Esophagus squamous epithelium (tissue), 5 donors: ENCODE results near the gene RGMA. TPM values are rescaled to one million over a fixed set of nuclear protein-coding genes. Genes with fewer than 3 reads are reported as not detected.

Experiments used
- DNase-seq: peaks from one replicate; lab custom pipeline; 2025; lab: John Stamatoyannopoulos, UW
- H3K27ac ChIP-seq, 4 donors: fragments of 200-600 bp; sonication (generic); one replicate each; pipeline ENCODE4 v1.5.1; 2016 to 2019; ENCODE audit warnings: mild to moderate bottlenecking in 1 of 4
- H3K27me3 ChIP-seq, 4 donors: fragments of 200-600 bp; sonication (generic); 1 replicate in 3 of 4; 2 replicates in 1 of 4; pipeline versions ENCODE4 v1.5.1 to v1.6.0; 2017 to 2021; ENCODE audit warnings: antibody characterized with exemption in 1 of 4
- H3K36me3 ChIP-seq, 3 donors: fragments of 200-600 bp; sonication (generic); one replicate each; pipeline ENCODE4 v1.5.1; 2016 to 2019
- H3K4me1 ChIP-seq, 3 donors: fragments of 200-600 bp; sonication (generic); one replicate each; pipeline ENCODE4 v1.5.1; 2017 to 2019
- H3K4me3 ChIP-seq, 4 donors: fragments of 200-600 bp; sonication (generic); 1 replicate in 3 of 4; 2 replicates in 1 of 4; pipeline ENCODE4 v1.5.1; 2016 to 2019; ENCODE audit warnings: mild to moderate bottlenecking in 2 of 4, moderate library complexity in 1 of 4
- H3K9me3 ChIP-seq, 3 donors: fragments of 200-600 bp; sonication (generic); one replicate each; pipeline ENCODE4 v1.5.1; 2016 to 2019
- CTCF ChIP-seq, 6 experiments: fragments of 450-650 bp in 4 of 6; fragments of 200-600 bp in 2 of 6; sonication (generic) in 2 of 6; IDR thresholded peaks; one replicate each; pipeline ENCODE4 v1.5.1; 2016 to 2019; ENCODE audit warnings: antibody characterized with exemption in 6 of 6, mild to moderate bottlenecking in 4 of 6, moderate library complexity in 4 of 6
- POLR2A ChIP-seq, 4 donors: fragments of 450-650 bp; IDR thresholded peaks; one replicate each; pipeline ENCODE4 v1.6.1; 2017; ENCODE audit warnings: antibody characterized with exemption in 4 of 4, mild to moderate bottlenecking in 4 of 4, moderate library complexity in 3 of 4
- WGBS, 2 donors: methylation state at CpG; one replicate each; pipeline ENCODE4 v1.1.5; 2018; 5-methylcytosine and 5-hydroxymethylcytosine counted together
- intact Hi-C: fragments of 100-400 bp; cut with DNase I; formaldehyde crosslinking; loops from one replicate; pipeline ENCODE4 v1.15.0; 2022
- total RNA-seq, 4 donors: library from RNA; depleted of rRNA; stranded (reverse); fragments of >200 nt; gene quantifications; one replicate each; pipeline ENCODE4 v1.1.0, GENCODE V29; 2016
- donor health status: DM: yes; HTN: yes; CAD: no.

RGMA gene
- total RNA-seq, 4 donors from 2014 or later: 18.8 to 74.7 (median 47.1) TPM

DNA sequence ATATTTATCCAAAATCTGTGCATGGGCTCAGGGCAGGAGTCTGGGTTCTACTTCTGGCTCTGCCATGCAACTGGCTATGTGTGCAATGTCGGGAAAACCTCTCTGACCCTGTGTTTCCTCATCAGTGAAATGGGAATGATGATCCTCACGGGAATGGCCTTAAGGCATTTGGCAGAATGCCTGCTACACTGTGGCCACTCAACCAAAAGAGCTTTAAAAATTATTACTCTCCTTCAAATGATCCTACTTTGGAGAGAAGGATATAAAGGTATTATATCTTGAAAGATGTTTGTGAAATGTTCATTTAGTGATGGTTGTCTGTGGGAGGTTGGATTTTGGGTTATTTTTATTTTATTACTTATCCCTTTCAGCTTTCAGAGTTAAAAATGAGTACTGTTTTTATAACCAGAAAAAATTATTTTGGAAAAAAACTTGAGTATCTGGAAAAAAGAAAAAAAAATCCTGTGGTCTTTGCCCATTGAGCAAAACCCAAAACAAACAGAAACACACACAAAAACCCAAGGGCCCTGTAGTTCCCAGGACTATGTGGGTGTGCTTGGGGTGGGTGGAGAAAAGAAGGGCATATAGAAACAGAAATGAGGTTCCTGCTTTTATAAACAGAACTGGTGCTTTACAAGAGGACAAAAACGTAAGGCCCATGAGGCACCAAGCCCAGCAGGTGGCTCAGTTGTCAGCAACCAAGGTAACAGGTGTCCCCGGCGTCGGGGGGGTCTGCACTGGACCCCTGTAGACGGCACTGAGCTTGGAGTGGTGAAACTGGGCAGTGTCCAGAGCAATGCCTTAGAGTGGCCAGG lies 22.0 kb downstream of the RGMA start:
- WGBS, 2 donors: 36 to 39% methylated on average over 7 of the region's 7 CpGs
- no peak for TF ChIP-seq CTCF (IDR thresholded peaks at IDR 0.05)
- TF ChIP-seq POLR2A (IDR thresholded peaks at IDR 0.05): no peak
- peaks cover 47 to 100% (median 57%) of the 10 kb centered on the region in 3 donors for H3K4me1 ChIP-seq
- H3K36me3 ChIP-seq: peaks cover 6 to 44% (median 10%) of the 10 kb centered on the region in 3 donors
- peaks cover 0 to 9% (median 0%) of the 10 kb centered on the region in 4 donors for H3K27me3 ChIP-seq
- intact Hi-C loops: no loop called here
- peak overlapping the region; percentile 25 to 98 (median 68) for H3K27ac ChIP-seq
- DNase-seq: no peak
- H3K4me3 ChIP-seq: peak overlapping the region in 1 of 4 donors; percentile 20
- H3K9me3 ChIP-seq: no peaks in the 10 kb centered on the region

GRCh38 chr15:93066224-93066681 lies 22.8 kb downstream of the RGMA start:
- intact Hi-C loops: no loop called here
- no peak for DNase-seq
- Histone ChIP-seq H3K27me3 (peaks cover 0 to 4% (median 0%) of the 10 kb centered on the region in 4 donors), H3K27ac (peak overlapping the region; percentile 5 to 98 (median 52)), H3K4me3 (no peak overlapping the region), H3K4me1 (peaks cover 52 to 99% (median 61%) of the 10 kb centered on the region in 3 donors), H3K9me3 (no peaks in the 10 kb centered on the region), H3K36me3 (peaks cover 6 to 44% (median 10%) of the 10 kb centered on the region in 3 donors)
- TF ChIP-seq CTCF (IDR thresholded peaks at IDR 0.05) (no peak), POLR2A (IDR thresholded peaks at IDR 0.05) (no peak)
- WGBS, 2 donors: 92 to 95% methylated on average over 12 to 27 of the region's 38 CpGs

- H3K4me3 ChIP-seq: no peak overlapping the region
- H3K9me3 ChIP-seq: no peaks in the 10 kb centered on the region
- WGBS, 2 donors: 83 to 87% methylated on average over 1 to 9 of the region's 23 CpGs
Observed at GRCh38 chr15:93065641-93066045, 23.4 kb downstream of the RGMA start.

GRCh38 chr15:93063796-93064690 lies 25.0 kb downstream of the RGMA start:
- Histone ChIP-seq H3K36me3 (peaks cover 6 to 54% (median 10%) of the 10 kb centered on the region in 3 donors), H3K27me3 (no peaks in the 10 kb centered on the region), H3K4me1 (peaks cover 50 to 99% (median 54%) of the 10 kb centered on the region in 3 donors), H3K27ac (peak overlapping the region; percentile 76 to 90 (median 82)), H3K9me3 (no peaks in the 10 kb centered on the region), H3K4me3 (no peak overlapping the region)
- 28 to 34% methylated on average over 4 to 10 of the region's 23 CpGs for WGBS, 2 donors
- TF ChIP-seq POLR2A (IDR thresholded peaks at IDR 0.05) (no peak), CTCF (IDR thresholded peaks at IDR 0.05) (no peak)
- intact Hi-C loops: no loop called here
- DNase-seq: no peak

More at GRCh38 chr15:93065641-93066045, 23.4 kb downstream of the RGMA start:
- H3K27me3 ChIP-seq: peaks cover 0 to 2% (median 0%) of the 10 kb centered on the region in 4 donors
- no peak for TF ChIP-seq POLR2A (IDR thresholded peaks at IDR 0.05)
- no peak for TF ChIP-seq CTCF (IDR thresholded peaks at IDR 0.05)
- H3K36me3 ChIP-seq: peaks cover 6 to 48% (median 10%) of the 10 kb centered on the region in 3 donors
- peaks cover 58 to 99% (median 65%) of the 10 kb centered on the region in 3 donors for H3K4me1 ChIP-seq
- no peak for DNase-seq
- intact Hi-C loops: no loop called here
- peak overlapping the region in 2 of 4 donors; percentile 9 to 90 for H3K27ac ChIP-seq
